NCI-H2029 (cell line): ENCODE results near the gene ZBTB5.

Experiments
- DNase-seq: peaks from one replicate; lab custom pipeline; 2025; lab: John Stamatoyannopoulos, UW

Gene ZBTB5

DNA sequence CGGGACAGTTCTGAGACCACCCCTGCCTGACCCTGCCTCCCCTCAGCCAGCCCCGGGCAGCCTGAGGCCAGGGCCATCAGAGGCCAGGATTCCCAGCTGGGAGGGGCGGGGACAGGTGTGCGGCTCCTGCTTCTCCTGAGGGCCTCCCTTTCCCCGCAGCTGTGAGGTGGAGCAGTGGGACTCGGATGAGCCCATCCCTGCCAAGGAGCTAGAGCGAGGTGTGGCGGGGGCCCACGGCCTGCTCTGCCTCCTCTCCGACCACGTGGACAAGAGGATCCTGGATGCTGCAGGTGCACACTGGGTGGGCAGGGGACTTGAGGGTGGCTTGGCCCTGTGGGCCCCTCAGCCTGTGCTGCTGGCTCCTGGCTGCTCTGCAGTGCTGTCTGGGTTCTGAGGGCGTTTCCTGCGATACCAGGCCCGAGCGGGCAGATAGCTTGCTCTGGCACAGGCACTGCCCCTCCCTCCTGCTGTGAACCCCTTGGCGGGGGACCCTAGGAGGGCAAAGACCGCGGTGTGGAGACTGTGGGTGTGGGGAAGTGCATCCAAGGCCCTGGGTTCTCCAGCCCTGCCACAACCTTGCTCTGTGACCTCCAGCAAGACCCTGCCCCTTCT lies 40.5 kb downstream of the ZBTB5 start:
- DNase-seq, result no peak

DNA sequence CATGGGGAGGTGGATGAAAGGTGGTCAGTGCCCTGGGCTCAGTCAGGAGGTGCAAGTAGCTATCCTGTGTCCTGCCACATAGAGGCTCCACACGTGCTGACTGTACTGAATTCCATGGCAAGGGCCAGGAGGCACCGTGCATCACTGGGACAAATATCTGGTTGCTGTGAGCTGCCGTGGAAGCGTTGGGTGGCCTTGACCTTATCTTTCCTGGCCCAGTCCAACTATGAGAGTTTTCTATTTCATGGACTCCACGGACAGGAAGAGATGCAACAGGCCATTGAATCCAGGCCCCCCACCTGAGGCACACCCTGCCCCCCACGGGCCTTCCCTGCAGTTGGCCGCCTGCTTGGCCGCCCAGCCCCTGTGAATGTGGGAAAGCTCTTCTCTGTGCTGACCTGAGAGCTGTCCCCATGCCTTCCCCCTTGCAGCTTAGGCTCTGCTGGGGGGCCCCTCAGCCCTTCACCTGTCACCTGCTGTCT lies 41.0 kb downstream of the ZBTB5 start:
- no peak for DNase-seq

DNA sequence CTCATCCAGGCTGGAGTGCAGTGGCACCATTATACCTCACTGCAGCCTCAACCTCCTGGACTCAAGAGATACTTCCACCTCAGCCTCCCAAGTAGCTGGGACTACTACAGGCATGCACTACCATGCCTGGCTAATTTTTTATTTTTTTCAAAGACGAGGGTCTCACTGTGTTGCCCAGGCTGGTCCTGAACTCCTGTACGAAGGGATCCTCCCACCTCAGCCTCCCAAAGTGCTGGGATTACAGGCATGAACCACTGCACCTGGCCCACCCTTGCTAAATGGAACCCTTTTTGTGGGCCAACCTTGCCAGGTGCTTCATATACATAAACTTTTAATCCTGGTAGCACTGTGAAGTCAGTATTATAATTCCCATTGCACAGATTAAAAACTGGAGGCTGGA lies 41.7 kb downstream of the ZBTB5 start:
- no peak for DNase-seq

- DNase-seq, result peak; percentile 64
These were observed 42.8 kb downstream of the ZBTB5 start, which contains the start of gene GRHPR for GRCh38 chr9:37422289-37423104. TSS of gene GRHPR (plus strand) at chr9:37422696. CDS start at chr9:37422751, 55 bp downstream.

DNA sequence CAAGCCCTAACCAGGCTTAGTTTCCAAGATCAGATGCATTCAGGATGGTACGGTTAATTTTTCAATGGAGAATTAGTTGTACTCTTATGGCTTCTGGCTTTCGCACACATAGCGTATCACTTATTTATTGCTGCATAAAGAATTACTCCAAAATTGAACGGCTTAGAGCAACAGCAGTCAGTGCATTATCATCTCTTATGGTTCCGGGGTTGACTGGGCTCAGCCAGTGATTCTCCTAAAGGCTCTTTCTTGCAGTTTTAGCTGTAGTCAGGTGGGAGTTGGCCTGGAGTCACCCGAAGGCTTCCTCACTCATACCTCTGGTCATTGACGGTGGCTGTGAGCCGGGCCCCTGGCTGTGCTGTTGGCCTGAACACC lies 43.3 kb downstream of the ZBTB5 start:
- no peak for DNase-seq

DNA sequence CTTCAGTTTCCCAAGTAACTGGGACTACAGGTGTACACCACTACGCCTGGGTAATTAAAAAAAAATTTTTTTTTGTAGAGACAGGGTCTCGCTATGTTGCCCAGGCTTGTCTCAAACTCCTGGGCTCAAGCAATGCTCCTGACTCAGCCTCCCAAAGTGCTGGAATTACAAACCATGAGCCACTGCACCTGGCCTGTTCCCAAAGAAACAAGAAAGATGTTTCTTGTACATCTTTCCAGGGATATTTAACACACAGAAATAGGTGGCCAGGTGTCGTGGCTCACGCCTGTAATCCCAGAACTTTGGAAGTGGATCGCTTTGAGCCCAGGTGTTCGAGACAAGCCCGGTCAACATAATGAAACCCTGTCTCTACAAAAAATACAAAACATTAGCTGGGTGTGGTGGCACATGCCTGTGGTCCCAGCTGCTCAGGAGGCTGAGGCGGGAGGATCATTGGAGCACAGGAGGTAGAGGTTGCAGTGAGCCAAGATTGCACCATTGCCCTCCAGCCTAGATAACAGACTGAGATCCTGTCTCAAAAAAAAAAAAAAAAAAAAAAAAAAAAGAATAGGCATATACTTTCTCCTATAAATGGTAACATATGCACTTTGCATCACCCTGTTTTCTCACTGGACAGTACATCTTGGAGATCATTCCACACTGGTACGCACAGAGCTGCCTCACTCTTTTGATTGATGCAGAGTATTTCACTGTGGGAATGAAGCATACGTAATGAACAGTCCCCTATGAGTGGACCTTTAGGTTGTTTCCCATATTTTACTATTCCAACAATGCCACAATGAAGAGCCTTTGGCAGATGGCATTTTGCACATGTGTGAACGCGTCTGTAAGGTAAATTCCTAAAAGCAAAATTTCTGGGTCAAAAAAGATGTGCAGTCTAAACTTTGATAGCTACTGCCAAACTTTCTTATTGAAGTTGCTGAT lies 44.7 kb downstream of the ZBTB5 start:
- DNase-seq, result no peak

DNA sequence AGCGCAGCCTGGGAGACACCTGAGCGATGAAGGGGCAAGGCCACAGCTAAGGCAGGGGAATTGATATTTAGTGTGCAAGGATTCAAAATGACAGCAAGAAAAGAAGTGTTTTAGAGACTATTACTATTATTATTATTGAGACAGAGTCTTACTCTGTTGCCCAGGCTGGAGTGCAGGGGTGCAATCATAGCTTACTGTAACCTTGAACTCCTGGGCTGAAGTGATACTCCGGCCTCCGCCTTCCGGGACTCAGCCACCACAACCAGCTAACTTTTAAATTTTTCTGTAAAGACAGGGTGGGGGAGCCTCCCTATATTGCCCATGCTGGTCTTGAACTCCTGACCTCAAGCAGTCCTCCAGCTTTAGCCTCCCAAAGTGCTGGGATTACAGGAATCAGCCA lies 46.0 kb downstream of the ZBTB5 start:
- no peak for DNase-seq

DNA sequence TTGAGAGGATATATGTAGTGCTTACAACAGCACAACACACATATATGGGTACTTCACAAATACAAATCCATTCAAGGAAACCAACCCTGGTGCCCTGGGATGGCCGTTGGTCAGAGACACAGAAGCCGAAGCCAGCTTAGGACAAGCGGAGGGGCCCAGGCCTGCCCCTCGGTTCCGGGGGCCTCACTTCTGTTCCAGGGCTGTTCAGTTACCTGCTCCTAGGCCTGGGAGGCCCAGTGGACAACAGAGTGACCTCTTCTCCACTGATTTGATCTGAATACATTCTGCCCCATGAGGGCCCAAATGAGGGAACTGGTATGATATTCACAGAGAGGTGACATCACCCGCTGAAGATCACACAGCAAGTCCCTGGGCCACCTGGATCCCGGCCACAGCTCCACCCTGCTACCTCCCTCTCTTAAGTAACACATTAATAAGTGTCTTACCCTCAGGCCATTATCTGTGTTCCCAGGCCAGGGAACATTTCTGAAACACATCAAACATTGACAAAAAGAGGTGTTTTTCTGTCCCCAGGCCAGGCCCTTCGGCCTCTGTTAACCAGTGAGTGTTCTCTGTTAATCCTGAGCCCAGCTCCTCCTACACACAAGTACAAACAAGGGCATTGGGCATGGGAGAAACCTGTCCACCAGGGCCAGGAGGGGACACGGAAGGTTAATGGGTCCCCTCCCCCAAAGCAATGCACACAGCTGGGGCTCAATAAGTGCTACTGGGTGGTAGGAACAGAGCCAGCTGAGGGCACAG lies 47.2 kb downstream of the ZBTB5 start:
- no peak for DNase-seq

DNA sequence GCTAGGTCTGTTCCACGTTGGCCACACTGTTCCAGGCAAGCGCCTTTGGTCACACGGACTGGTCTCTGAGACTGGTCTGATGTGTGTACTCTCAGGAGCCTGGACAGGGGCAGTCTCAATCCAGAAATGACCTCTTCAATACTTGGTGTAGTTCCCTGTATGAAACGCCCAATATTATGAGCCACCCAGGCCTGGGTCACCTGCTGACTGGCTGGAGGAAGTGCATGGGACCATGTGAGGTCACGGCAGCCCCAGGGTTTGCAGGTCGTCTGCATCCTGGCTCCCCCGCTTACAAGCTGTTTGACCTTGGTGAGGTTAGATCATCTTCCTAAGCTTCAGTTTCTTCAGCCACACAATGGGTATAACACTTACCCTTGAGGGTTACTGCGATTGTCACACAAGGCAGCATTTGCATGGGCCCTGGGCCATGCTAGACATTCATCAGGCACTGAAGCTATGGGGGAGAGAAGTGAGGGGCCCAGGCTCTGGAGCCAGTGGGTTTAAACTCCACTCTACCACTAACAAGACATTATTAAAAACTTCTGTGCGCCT lies 47.9 kb downstream of the ZBTB5 start:
- DNase-seq, result no peak

GRCh38 chr9:37415011-37415719 lies 50.1 kb downstream of the ZBTB5 start:
- peak; percentile 84 for DNase-seq

DNA sequence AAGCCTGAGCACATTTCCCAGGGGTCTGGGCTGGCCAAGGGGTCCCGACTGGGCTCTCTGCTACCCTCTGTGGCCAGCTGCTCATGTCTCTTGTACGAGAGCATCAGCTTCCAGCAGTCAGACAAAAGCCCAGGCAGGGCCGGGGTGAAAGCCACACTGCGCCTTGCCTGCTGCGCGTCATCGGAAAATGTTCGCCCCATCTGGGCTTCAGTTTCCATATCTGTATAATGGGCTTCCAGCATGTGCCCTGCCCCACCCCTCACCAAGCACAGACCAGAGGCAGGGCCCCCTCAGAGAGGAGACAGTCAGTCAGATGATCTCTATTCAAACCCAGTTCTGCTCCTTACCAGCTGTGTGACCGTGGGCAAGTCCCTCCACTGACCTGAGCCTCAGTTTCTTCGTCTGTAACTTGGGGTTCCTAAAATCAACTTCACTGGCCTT lies 50.7 kb downstream of the ZBTB5 start:
- no peak for DNase-seq

GRCh38 chr9:37413311-37413710 lies 51.9 kb downstream of the ZBTB5 start:
- no peak for DNase-seq

DNA sequence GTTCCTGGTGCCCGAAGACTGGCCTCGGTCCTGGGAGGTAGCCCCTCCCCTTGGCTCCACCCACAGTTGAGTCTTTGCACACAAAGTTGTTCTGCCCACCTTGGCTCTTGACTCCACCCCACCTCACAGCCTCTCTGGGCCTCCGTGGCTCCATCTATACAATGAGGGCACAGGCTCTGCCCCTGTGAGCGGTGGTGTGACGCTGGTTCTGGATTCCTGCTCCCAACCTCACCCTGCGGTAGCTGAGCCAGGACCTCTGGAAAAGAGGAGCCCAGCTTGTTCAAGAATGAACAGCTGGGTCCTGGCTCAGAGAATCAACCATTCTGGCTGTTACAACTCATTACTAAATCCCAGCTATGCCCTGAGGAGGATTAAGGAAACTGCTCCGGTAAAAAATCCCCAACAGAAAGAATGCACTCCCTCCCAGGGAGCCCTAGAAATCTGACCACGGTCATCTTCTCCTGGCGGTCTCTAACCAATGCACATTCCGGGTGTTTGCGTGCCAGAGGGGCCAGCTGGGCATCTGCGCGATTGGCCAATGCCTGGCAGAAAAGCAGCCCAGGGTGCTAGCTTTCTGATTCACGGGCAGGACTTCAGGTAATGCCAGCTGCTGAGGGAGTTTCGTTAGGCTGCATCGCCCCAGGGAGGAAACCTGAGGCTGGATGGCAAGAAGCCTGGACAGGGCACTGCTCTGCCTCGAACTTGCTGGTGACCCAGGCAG lies 52.7 kb downstream of the ZBTB5 start:
- no peak for DNase-seq

DNA sequence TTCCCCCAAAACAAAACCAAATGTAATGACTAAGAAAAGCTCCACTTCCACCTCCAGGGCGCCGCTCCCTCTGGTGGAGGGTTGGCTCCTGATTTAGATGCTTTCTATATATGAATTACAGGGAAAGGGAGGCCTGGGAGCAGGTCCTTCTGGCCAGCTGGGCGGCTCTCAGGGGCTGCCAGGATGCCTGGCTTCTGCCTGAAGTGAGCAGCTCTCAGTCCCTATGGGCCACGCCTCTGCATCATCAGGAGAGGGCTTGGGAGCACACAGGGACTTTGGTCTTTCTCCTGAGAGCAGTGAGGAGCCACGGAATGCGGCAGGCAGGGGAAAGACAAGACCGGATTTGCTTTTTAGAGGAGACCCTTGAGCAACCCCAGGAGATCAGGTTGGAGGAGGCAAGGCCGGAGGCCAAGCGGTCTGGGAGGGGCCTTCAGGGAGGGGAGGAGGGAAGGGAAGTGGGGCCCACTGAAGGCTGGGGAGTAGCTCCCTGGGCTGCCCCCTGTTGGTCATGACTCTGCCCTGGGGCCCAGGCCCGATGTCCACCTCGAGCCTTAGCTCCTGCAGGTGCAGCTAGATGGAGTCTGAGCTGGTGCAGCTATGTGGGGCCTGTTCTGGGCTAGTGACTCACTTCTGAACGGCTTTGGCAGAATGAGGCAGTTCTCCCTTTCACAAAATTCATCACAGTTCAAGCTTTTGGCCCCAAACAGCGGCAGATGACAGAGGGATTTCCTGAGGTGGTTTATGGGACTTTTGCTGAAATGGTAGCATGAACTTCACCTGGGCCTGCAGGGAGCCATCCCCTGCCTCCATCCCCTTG lies 54.1 kb downstream of the ZBTB5 start:
- DNase-seq, result no peak

DNA sequence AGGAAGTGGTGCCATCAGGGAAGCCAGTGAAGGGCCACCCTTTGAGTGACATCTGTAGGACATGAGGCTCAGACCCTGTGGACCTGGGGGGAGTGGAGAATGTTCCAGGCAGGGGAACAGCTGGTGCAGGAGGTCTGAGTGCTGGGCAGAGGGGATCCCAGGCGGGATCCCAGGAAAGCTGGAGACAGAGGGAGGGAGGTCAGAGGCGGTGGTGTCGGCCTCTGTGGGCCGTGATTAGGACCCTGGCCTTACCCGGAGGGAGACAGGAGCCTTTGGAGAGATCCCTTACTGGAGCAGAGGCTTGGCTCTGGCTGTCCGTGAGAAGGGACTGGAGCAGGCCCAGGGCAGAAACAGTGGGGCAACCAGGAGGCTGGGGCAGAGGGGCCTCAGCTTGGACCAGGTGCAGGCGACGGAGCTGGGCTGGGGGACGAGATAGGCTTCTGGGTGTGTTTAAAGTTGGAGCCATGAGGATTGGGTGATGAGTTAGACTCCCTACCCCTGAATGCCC lies 54.8 kb downstream of the ZBTB5 start:
- no peak for DNase-seq

DNA sequence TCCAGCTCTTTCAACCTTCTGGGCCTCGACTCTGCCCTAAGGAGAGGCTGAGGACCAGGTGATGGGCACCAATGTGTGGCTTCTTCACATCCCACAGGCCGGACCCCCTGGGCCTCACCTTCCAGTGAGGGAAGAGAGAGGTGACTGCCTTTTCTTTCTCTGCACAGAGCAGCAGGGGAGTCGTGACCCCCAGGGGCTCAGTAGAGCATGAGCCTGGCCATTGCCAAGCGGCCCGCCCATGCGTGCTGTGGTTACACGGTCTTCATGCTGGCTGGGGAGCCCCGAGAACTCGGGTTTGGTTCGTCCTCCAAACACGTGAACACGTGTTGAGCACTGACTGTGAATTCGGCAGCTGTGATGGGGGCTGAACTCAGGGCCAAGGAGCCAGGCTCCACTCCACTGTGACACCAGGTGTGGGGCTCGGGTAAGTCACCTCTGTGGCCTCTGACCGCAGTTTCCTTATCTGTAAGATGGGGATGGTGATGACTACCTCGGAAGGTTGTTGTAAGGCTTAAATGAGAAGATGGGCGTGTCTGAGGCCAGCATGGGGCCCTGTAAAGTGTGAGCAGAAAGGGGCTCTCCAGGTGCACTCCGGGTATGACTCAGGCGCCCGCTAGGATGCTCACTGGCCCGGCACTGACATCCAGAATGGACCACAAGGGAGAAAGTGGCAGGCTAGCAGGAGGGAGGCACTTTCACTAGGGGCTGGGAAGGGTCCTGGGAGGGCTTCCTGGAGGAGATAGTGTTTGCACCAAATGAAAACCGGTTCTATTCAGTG lies 56.1 kb downstream of the ZBTB5 start:
- DNase-seq, result no peak

GRCh38 chr9:37407468-37407867 lies 57.8 kb downstream of the ZBTB5 start:
- DNase-seq, result no peak
